ENCODE results near the gene ABL2.

The ABL2 gene

GRCh38 chr1:179079113-179079761 lies 150.2 kb downstream of the ABL2 start:
- peaks cover 3 to 8% of the 10 kb centered on the region in 2 donors for H3K36me3 Mint-ChIP-seq
- no peaks in the 10 kb centered on the region for H3K27me3 Mint-ChIP-seq
- H3K4me3 Mint-ChIP-seq = no peak overlapping the region
- no peak overlapping the region for H3K27ac Mint-ChIP-seq
- H3K4me1 Mint-ChIP-seq = peaks cover 17 to 22% of the 10 kb centered on the region in 2 donors
- no peaks in the 10 kb centered on the region for H3K9me3 Mint-ChIP-seq
- peak; percentile 46 for DNase-seq
- ATAC-seq (replicated peaks) = peak in 1 of 2 donors; percentile 15

- H3K4me3 Mint-ChIP-seq = no peak overlapping the region
- no peak for ATAC-seq (replicated peaks)
- H3K4me1 Mint-ChIP-seq = peaks cover 10 to 15% of the 10 kb centered on the region in 2 donors
Observed at GRCh38 chr1:179077396-179077795, 152.1 kb downstream of the ABL2 start.

GRCh38 chr1:179066471-179066870 lies 163.0 kb downstream of the ABL2 start:
- no peaks in the 10 kb centered on the region for H3K27me3 Mint-ChIP-seq
- peaks cover 29 to 41% of the 10 kb centered on the region in 2 donors for H3K36me3 Mint-ChIP-seq
- H3K4me3 Mint-ChIP-seq = no peak overlapping the region
- peaks cover 0 to 4% of the 10 kb centered on the region in 2 donors for H3K4me1 Mint-ChIP-seq
- no peak for DNase-seq
- no peak overlapping the region for H3K27ac Mint-ChIP-seq
- ATAC-seq (replicated peaks) = no peak
- H3K9me3 Mint-ChIP-seq = no peaks in the 10 kb centered on the region

More at GRCh38 chr1:179077396-179077795, 152.1 kb downstream of the ABL2 start:
- Mint-ChIP-seq H3K27me3 (no peaks in the 10 kb centered on the region), H3K36me3 (peaks cover 2 to 5% of the 10 kb centered on the region in 2 donors), H3K27ac (no peak overlapping the region), H3K9me3 (no peaks in the 10 kb centered on the region)
- DNase-seq = no peak

GRCh38 chr1:179061360-179062282 lies 167.9 kb downstream of the ABL2 start:
- H3K27ac Mint-ChIP-seq = no peak overlapping the region
- no peak overlapping the region for H3K4me3 Mint-ChIP-seq
- H3K4me1 Mint-ChIP-seq = peaks cover 0 to 4% of the 10 kb centered on the region in 2 donors
- H3K36me3 Mint-ChIP-seq = peaks cover 26 to 51% of the 10 kb centered on the region in 2 donors
- DNase-seq (no peak), ATAC-seq (replicated peaks) (no peak)
- H3K9me3 Mint-ChIP-seq = no peaks in the 10 kb centered on the region
- no peaks in the 10 kb centered on the region for H3K27me3 Mint-ChIP-seq

GRCh38 chr1:179058487-179059483 lies 170.7 kb downstream of the ABL2 start:
- H3K9me3 Mint-ChIP-seq = peaks cover 0 to 2% of the 10 kb centered on the region in 2 donors
- ATAC-seq (replicated peaks) (no peak), DNase-seq (no peak)
- H3K4me1 Mint-ChIP-seq = peaks cover 0 to 4% of the 10 kb centered on the region in 2 donors
- H3K27ac Mint-ChIP-seq = no peak overlapping the region
- H3K4me3 Mint-ChIP-seq = no peak overlapping the region
- no peaks in the 10 kb centered on the region for H3K27me3 Mint-ChIP-seq
- peaks cover 37 to 56% of the 10 kb centered on the region in 2 donors for H3K36me3 Mint-ChIP-seq

GRCh38 chr1:179055937-179056336 lies 173.5 kb downstream of the ABL2 start:
- H3K27me3 Mint-ChIP-seq = no peaks in the 10 kb centered on the region
- H3K9me3 Mint-ChIP-seq = peaks cover 0 to 2% of the 10 kb centered on the region in 2 donors
- H3K4me3 Mint-ChIP-seq = no peak overlapping the region
- H3K36me3 Mint-ChIP-seq = peaks cover 26 to 49% of the 10 kb centered on the region in 2 donors
- no peak overlapping the region for H3K27ac Mint-ChIP-seq
- ATAC-seq (replicated peaks) (no peak), DNase-seq (no peak)
- no peaks in the 10 kb centered on the region for H3K4me1 Mint-ChIP-seq

- peaks cover 0 to under 1% of the 10 kb centered on the region in 2 donors for H3K4me1 Mint-ChIP-seq
- H3K27ac Mint-ChIP-seq = no peak overlapping the region
- ATAC-seq (replicated peaks) = no peak
- no peak overlapping the region for H3K4me3 Mint-ChIP-seq
- DNase-seq = no peak
- peaks cover 0 to 2% of the 10 kb centered on the region in 2 donors for H3K9me3 Mint-ChIP-seq
- H3K36me3 Mint-ChIP-seq = peaks cover 24 to 39% of the 10 kb centered on the region in 2 donors
- H3K27me3 Mint-ChIP-seq = no peaks in the 10 kb centered on the region
Observed at GRCh38 chr1:179053486-179053885, 176.0 kb downstream of the ABL2 start.

GRCh38 chr1:179052776-179053175 lies 176.7 kb downstream of the ABL2 start:
- H3K27ac Mint-ChIP-seq = no peak overlapping the region
- H3K27me3 Mint-ChIP-seq = no peaks in the 10 kb centered on the region
- H3K36me3 Mint-ChIP-seq = peaks cover 25 to 39% of the 10 kb centered on the region in 2 donors
- ATAC-seq (replicated peaks) (no peak), DNase-seq (no peak)
- no peak overlapping the region for H3K4me3 Mint-ChIP-seq
- H3K4me1 Mint-ChIP-seq = peaks cover 3 to 8% of the 10 kb centered on the region in 2 donors
- peaks cover 0 to 2% of the 10 kb centered on the region in 2 donors for H3K9me3 Mint-ChIP-seq

All from stimulated activated naive B cell treated with anti-CD40 and anti-IgM and Interleukin-4, amounts not matched to agents 10 μg/mL and 1 μg/mL and 100 μg/mL, for 72 hours (primary cell).